Upper lobe of right lung (tissue), 1 donor: ENCODE data around the gene BLZF1. TPM values are rescaled to one million over a fixed set of nuclear protein-coding genes. Genes with fewer than 3 reads are reported as not detected.

ENCODE experiments used
- ATAC-seq: fragments of 200-7000 bp; cut with Tn5 transposase; one replicate; pipeline ENCODE4 v1.9.1; 2020; ENCODE audit warnings: mild to moderate bottlenecking, moderate library complexity
- DNase-seq: peaks from one replicate; pipeline ENCODE4 v3.0.0-alpha.2; 2020
- H3K27ac ChIP-seq: fragments of 200-600 bp; one replicate; pipeline ENCODE4 v1.8.0; 2022
- H3K27me3 ChIP-seq: fragments of 200-600 bp; one replicate; pipeline ENCODE4 v1.8.0; 2022; ENCODE audit warnings: mild to moderate bottlenecking
- H3K36me3 ChIP-seq: fragments of 200-600 bp; one replicate; pipeline ENCODE4 v1.8.0; 2022
- H3K4me1 ChIP-seq: fragments of 200-600 bp; one replicate; pipeline ENCODE4 v1.8.0; 2022
- H3K4me3 ChIP-seq: fragments of 200-600 bp; one replicate; pipeline ENCODE4 v1.8.0; 2022; ENCODE audit warnings: mild to moderate bottlenecking
- H3K9me3 ChIP-seq: fragments of 200-600 bp; one replicate; pipeline ENCODE4 v1.8.0; 2022
- intact Hi-C: fragments of 100-400 bp; cut with DNase I; formaldehyde crosslinking; loops from one replicate; pipeline ENCODE4 v1.11.0; 2022
- total RNA-seq: library from RNA; stranded (reverse); fragmentation: NEBNext Ultra II Directional; extraction: Animal tissue kit (Norgen Biotek cat#: 25700); gene quantifications from one replicate; pipeline ENCODE4 v1.2.1, GENCODE V29; 2021
- TF ChIP-seq, protein P1 (sequence below): fragments of 200-600 bp; IDR thresholded peaks from one replicate; pipeline ENCODE4 v1.8.0; 2022; ENCODE audit warnings: antibody characterized with exemption
- donor health status: DM: no; HTN: yes; CAD: no; lungs with severe emphysema.

Gene BLZF1
- total RNA-seq, 1 donor from 2014 or later, result 22.4 TPM

DNA sequence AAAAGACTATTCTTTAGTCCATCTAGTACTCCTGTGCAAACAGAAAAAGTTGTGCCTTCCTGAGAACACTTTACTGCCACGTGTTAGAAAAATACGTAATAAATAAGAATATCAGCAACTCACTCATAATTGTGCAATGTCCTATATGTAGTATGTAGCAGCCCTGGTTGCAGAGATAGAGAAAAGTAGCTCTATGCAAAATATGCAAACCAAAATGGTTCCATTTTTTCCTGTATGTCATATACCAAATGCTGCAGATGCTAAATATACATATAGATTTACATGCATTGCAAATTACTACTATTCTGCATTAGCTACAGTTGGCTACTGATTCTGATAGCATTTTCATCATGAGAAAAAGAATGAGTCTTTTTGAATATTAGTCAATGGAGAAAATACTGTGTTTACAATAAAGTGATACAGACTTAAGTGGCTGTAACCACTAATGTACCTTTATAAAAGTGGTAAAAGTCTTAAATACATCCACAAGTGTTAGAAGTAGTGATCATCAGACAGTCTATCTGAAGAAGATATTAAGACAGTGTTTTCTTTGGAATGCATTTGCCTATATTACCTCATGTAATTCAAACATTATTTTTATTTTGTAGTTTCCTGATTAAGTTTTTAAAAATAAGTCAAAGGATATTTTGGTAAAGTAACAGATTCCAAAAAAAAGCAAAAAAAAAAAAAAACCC is 20.2 kb upstream of the BLZF1 start:
- Histone ChIP-seq H3K4me1 (no peaks in the 10 kb centered on the region), H3K36me3 (no peaks in the 10 kb centered on the region), H3K27ac (no peak overlapping the region), H3K9me3 (no peaks in the 10 kb centered on the region), H3K4me3 (no peak overlapping the region), H3K27me3 (no peaks in the 10 kb centered on the region)
- DNase-seq, result no peak
- ATAC-seq, result no peak
- TF ChIP-seq, protein P1, sequence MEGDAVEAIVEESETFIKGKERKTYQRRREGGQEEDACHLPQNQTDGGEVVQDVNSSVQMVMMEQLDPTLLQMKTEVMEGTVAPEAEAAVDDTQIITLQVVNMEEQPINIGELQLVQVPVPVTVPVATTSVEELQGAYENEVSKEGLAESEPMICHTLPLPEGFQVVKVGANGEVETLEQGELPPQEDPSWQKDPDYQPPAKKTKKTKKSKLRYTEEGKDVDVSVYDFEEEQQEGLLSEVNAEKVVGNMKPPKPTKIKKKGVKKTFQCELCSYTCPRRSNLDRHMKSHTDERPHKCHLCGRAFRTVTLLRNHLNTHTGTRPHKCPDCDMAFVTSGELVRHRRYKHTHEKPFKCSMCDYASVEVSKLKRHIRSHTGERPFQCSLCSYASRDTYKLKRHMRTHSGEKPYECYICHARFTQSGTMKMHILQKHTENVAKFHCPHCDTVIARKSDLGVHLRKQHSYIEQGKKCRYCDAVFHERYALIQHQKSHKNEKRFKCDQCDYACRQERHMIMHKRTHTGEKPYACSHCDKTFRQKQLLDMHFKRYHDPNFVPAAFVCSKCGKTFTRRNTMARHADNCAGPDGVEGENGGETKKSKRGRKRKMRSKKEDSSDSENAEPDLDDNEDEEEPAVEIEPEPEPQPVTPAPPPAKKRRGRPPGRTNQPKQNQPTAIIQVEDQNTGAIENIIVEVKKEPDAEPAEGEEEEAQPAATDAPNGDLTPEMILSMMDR, result no peak
- intact Hi-C loops, result loop anchor here (5.0 kb wide), 1 partner anchor 746 kb away; no protein-coding TSS in a partner anchor

DNA sequence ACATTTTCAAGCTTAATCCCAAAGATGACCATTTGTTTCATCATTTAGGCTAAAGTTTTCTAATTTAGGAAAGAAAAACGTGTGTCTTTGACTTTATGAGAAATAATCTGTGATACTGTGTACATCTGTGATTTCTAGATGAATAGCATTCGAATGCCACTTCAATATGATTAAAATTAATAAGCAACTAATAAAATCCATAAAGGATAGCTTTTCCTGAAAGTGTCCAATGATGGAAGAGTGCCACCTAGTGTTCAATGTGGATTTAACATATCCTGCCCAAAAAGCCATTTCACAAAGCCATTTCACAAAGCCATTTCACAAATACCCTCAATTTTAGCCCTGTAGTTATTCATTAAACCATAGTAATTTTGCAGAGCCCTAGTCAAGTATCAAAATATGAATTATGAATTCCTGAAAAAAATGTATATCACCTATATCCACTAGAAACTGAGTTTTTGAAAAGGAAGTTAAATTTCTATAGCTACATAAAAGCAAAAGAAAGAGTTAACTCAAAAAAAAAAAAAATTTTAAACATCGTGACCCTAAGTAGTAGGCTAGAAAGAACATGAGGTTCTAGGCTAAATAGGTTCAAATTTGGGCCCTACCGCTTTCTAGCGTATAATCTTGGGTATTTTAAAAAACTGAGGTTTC is 19.5 kb upstream of the BLZF1 start:
- Histone ChIP-seq H3K27me3 (no peaks in the 10 kb centered on the region), H3K36me3 (no peaks in the 10 kb centered on the region), H3K27ac (no peak overlapping the region), H3K4me1 (no peaks in the 10 kb centered on the region), H3K4me3 (no peak overlapping the region), H3K9me3 (no peaks in the 10 kb centered on the region)
- peak; percentile 73 for ATAC-seq
- intact Hi-C loops, result loop anchor here (5.0 kb wide), 1 partner anchor 746 kb away; no protein-coding TSS in a partner anchor
- TF ChIP-seq, protein P1, result peak; percentile 86
- DNase-seq, result no peak

DNA sequence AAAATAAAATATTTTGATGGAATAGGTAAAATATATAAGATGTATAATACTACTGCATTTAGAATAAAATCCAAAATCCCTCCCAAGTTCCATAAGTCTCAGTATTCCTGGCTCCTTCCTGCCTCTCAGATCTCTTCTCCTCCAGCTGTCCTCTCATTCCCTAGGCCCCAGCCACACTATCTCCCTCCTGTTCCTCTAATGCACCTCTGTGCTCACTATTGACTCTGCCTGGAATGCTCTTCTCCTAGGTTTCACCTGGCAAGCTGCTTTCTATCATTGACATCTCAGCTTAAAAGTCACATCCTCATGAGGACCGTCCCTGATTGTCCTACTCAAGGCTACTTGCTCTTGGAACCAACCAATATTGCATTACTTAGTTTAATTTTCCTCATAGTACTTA is 7.6 kb upstream of the BLZF1 start:
- Histone ChIP-seq H3K36me3 (no peaks in the 10 kb centered on the region), H3K4me3 (no peak overlapping the region), H3K4me1 (no peaks in the 10 kb centered on the region), H3K9me3 (no peaks in the 10 kb centered on the region), H3K27me3 (no peaks in the 10 kb centered on the region), H3K27ac (no peak overlapping the region)
- TF ChIP-seq, protein P1, result no peak
- no peak for ATAC-seq
- no peak for DNase-seq
- intact Hi-C loops, result no loop called here

DNA sequence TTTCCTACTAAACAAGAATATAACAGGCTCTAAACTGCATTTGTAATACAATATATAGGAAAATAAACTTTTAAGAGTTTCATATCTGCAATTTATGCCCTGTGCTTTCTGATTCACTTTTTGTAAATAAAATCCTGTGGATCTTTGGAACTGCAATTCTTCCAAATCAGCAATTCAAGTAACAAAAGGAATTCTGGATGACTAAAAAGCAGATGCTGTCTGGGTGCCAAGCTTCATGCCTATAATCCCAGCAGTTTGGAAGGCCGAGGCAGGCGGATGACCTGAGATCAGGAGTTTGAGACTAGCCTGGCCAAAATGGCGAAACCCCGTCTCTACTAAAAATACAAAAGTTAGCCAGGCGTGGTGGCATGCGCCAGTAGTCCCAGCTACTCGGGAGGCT is 6.7 kb upstream of the BLZF1 start:
- no peaks in the 10 kb centered on the region for H3K4me1 ChIP-seq
- DNase-seq (no peak), ATAC-seq (no peak)
- no peaks in the 10 kb centered on the region for H3K9me3 ChIP-seq
- intact Hi-C loops, result no loop called here
- H3K27me3 ChIP-seq, result no peaks in the 10 kb centered on the region
- TF ChIP-seq, protein P1, result no peak
- H3K36me3 ChIP-seq, result no peaks in the 10 kb centered on the region
- H3K4me3 ChIP-seq, result no peak overlapping the region
- no peak overlapping the region for H3K27ac ChIP-seq

DNA sequence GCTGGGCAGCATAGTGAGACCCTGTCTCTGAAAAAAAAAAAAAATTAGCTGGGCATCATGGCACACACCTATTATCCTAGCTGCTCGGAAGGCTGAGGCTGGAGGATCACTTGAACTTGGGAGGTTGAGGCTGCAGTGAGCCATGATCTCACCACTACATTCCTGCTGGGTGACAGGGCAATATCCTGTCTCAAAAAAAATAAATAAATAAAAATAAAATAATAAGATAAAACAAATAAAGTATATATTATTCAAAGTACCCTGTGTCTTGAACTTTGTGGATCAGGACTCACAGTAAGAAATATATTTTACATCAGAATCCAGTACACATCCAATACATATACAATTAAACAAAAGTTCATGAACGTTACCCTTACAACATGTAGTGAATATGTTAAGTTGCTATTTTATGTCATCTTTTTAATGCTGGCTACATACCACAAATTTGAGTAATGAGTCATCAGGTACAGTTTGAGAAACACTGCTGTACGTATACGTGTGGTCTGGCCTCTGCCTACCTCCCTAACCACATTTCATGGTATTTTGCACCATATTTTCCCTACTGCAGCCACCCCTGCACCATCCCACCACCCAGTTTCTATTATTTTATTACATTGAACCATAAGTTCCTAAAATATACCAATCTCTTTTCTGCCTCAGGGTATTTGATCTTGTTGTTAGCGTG is 4.8 kb upstream of the BLZF1 start:
- H3K27me3 ChIP-seq, result no peaks in the 10 kb centered on the region
- H3K27ac ChIP-seq, result no peak overlapping the region
- no peak for DNase-seq
- H3K36me3 ChIP-seq, result no peaks in the 10 kb centered on the region
- no peaks in the 10 kb centered on the region for H3K9me3 ChIP-seq
- H3K4me1 ChIP-seq, result peaks cover 7% of the 10 kb centered on the region
- no peak overlapping the region for H3K4me3 ChIP-seq
- no peak for ATAC-seq
- TF ChIP-seq, protein P1, result no peak
- intact Hi-C loops, result no loop called here
